ENCODE measurements around the gene EFNA4. TPM values are rescaled to one million over a fixed set of nuclear protein-coding genes. Genes with fewer than 3 reads are reported as not detected.

EFNA4 gene
- total RNA-seq, 1 donor from 2014 or later = 1.7 TPM

GRCh38 chr1:155069551-155070157, 6.1 kb downstream of the EFNA4 start:
- Histone ChIP-seq H3K27ac (replicated peaks) (no peak overlapping the region), H3K4me3 (no peak overlapping the region), H3K36me3 (no peaks in the 10 kb centered on the region), H3K27me3 (ENCODE audit: low read depth) (no peaks in the 10 kb centered on the region), H3K4me1 (peaks cover 17% of the 10 kb centered on the region), H3K9me3 (replicated peaks) (no peaks in the 10 kb centered on the region)
- intact Hi-C loops (cut with micrococcal nuclease) = no loop called here
- DNase-seq = no peak
- TF ChIP-seq CTCF (IDR thresholded peaks at IDR 0.05; ENCODE audit: borderline replicate concordance) = no peak

- DNase-seq = no peak
Observed at GRCh38 chr1:155070158-155070621, 6.7 kb downstream of the EFNA4 start.

GRCh38 chr1:155070721-155071569, 7.4 kb downstream of the EFNA4 start:
- H3K9me3 ChIP-seq (replicated peaks) = no peaks in the 10 kb centered on the region
- DNase-seq = peak; percentile 78
- H3K27ac ChIP-seq (replicated peaks) = peak overlapping the region; percentile 60
- H3K27me3 ChIP-seq (ENCODE audit: low read depth) = no peaks in the 10 kb centered on the region
- H3K4me1 ChIP-seq = peaks cover 17% of the 10 kb centered on the region
- no peaks in the 10 kb centered on the region for H3K36me3 ChIP-seq
- peak overlapping the region; percentile 66 for H3K4me3 ChIP-seq
- TF ChIP-seq CTCF (IDR thresholded peaks at IDR 0.05; ENCODE audit: borderline replicate concordance) = peak; percentile 62
- intact Hi-C loops (cut with micrococcal nuclease) = no loop called here

More at GRCh38 chr1:155070158-155070621, 6.7 kb downstream of the EFNA4 start:
- Histone ChIP-seq H3K27me3 (ENCODE audit: low read depth) (no peaks in the 10 kb centered on the region), H3K9me3 (replicated peaks) (no peaks in the 10 kb centered on the region), H3K4me1 (peaks cover 17% of the 10 kb centered on the region), H3K27ac (replicated peaks) (no peak overlapping the region), H3K4me3 (peak overlapping the region; percentile 66), H3K36me3 (no peaks in the 10 kb centered on the region)
- intact Hi-C loops (cut with micrococcal nuclease) = no loop called here
- TF ChIP-seq CTCF (IDR thresholded peaks at IDR 0.05; ENCODE audit: borderline replicate concordance) = no peak

GRCh38 chr1:155071701-155072100, 8.2 kb downstream of the EFNA4 start:
- TF ChIP-seq CTCF (IDR thresholded peaks at IDR 0.05; ENCODE audit: borderline replicate concordance) = no peak
- Histone ChIP-seq H3K4me3 (no peak overlapping the region), H3K4me1 (peaks cover 17% of the 10 kb centered on the region), H3K9me3 (replicated peaks) (no peaks in the 10 kb centered on the region), H3K27ac (replicated peaks) (peak overlapping the region; percentile 60), H3K27me3 (ENCODE audit: low read depth) (no peaks in the 10 kb centered on the region), H3K36me3 (no peaks in the 10 kb centered on the region)
- DNase-seq = no peak
- intact Hi-C loops (cut with micrococcal nuclease) = no loop called here

GRCh38 chr1:155072531-155073289, 9.2 kb downstream of the EFNA4 start:
- no peak for TF ChIP-seq CTCF (IDR thresholded peaks at IDR 0.05; ENCODE audit: borderline replicate concordance)
- Histone ChIP-seq H3K4me3 (no peak overlapping the region), H3K27ac (replicated peaks) (no peak overlapping the region), H3K27me3 (ENCODE audit: low read depth) (no peaks in the 10 kb centered on the region), H3K9me3 (replicated peaks) (no peaks in the 10 kb centered on the region), H3K4me1 (peaks cover 17% of the 10 kb centered on the region), H3K36me3 (no peaks in the 10 kb centered on the region)
- intact Hi-C loops (cut with micrococcal nuclease) = no loop called here
- DNase-seq = no peak

Data from left ventricle myocardium inferior (tissue), 1 donor.